ENCODE measurements around the gene DNAH3.
"Not testable (repeated sequence)": the region's sequence is repeated elsewhere in the genome, so short reads cannot be mapped to it uniquely, and the experiment has no call there.

The DNAH3 gene

DNA sequence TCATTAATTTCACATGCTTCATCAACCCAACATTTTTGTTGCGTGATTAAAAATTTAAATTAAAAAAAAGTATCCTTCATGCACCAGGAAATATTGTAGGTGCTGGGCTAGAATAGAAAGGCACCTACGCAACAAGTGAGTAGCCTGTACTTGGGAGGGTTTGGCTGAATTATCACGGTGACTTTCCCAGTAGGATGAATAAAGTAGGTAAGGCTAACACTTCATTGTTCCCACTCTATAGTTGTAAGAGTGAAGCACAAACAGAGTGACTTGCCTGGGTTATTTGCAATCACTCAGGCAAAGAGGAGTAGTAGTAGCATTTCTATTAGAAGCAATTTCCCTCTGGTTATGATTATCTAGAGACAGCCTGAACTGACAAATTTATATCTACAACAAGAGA is 62.5 kb downstream of the DNAH3 start:
- H3K9me3 Mint-ChIP-seq = no peaks in the 10 kb centered on the region
- H3K4me3 Mint-ChIP-seq = no peak overlapping the region
- H3K27me3 Mint-ChIP-seq = peaks cover 3% of the 10 kb centered on the region
- H3K27ac Mint-ChIP-seq = no peak overlapping the region
- H3K36me3 Mint-ChIP-seq (ENCODE audit: low read depth) = no peaks in the 10 kb centered on the region
- no peaks in the 10 kb centered on the region for H3K4me1 Mint-ChIP-seq (ENCODE audit: low read depth)
- intact Hi-C loops (cut with micrococcal nuclease) = no loop called here

DNA sequence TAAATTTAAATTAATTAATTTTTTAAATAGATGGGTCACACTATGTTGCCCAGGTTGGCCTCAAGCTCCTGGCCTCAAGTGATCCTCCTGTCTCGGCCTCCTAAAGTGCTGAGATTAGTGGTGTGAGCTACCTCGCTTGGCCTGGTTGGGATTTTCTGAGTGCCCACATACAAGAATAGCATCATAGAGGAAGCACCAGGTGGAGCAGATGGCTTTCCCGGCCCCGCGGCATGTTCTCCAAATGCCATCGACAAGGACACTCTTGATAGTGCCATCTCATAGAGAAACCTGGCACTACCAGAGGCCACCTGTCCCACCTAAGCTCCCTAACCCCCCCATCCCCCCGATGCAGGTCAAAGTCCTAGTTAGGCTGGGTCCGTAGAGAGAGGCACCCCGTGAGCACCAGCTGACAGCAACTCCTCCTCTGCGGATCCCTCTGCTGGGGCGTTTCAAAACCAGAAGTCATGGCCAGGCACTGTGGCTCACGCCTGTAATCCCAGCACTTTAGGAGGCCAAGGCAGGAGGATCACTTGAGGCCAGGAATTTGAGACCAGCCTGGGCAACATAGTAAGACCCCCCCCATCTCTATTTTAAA is 65.9 kb downstream of the DNAH3 start:
- H3K4me3 Mint-ChIP-seq = no peak overlapping the region
- H3K27me3 Mint-ChIP-seq = no peaks in the 10 kb centered on the region
- H3K4me1 Mint-ChIP-seq (ENCODE audit: low read depth) = no peaks in the 10 kb centered on the region
- H3K36me3 Mint-ChIP-seq (ENCODE audit: low read depth) = no peaks in the 10 kb centered on the region
- no peak overlapping the region for H3K27ac Mint-ChIP-seq
- H3K9me3 Mint-ChIP-seq = no peaks in the 10 kb centered on the region
- intact Hi-C loops (cut with micrococcal nuclease) = no loop called here

DNA sequence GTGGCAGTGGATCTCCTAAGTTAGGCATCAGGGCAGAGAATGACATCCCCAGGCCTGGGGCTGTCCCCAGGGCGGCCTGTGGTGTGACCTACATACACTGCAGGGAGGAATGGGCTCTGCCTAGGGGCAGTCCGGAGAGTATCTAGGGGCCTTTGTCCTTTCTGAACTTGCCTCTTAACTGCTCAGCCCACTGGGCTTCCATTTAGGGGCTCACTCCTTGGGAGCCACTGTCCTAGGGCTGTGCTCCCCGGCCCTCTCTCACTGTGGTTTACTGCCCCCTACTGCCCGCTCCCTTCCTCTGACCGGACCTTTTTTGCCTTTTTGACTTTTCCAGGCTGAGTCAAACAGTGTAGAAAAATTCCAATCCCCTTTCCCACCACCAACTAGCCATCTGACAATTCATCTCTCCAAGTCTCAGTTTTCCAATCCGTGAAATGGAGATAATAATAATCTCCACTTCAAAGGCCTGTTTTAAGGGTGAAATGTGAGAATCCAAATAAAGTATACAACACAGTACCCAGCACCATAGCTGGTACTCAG is 66.8 kb downstream of the DNAH3 start:
- intact Hi-C loops (cut with micrococcal nuclease) = loop anchor here (1.0 kb wide), 2 partner anchors 233 to 284 kb away; no protein-coding TSS in a partner anchor
- Mint-ChIP-seq H3K4me1 (ENCODE audit: low read depth) (no peaks in the 10 kb centered on the region), H3K36me3 (ENCODE audit: low read depth) (no peaks in the 10 kb centered on the region), H3K27me3 (no peaks in the 10 kb centered on the region), H3K4me3 (no peak overlapping the region), H3K27ac (no peak overlapping the region), H3K9me3 (no peaks in the 10 kb centered on the region)

DNA sequence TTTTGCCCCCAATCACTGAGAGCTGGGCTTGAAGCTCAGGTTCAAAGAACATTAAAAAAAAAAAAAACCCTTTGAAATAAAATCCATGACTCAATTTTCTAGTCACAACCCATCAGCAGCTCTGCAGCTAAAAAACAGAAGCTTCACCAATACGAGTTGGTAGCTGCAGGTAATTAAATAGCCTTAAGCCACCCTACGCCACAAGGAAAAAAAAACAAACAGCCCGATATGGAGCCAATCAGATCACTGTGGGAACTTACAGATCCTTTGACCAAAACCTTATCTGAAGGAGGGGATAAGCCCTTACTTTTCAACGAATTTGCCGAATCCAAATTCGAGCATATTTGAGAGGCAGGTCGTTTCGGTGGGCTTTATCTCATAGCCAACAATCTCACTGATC is 69.3 kb downstream of the DNAH3 start:
- intact Hi-C loops (cut with micrococcal nuclease) = no loop called here
- no peaks in the 10 kb centered on the region for H3K36me3 Mint-ChIP-seq (ENCODE audit: low read depth)
- H3K4me3 Mint-ChIP-seq = no peak overlapping the region
- H3K27ac Mint-ChIP-seq = no peak overlapping the region
- H3K9me3 Mint-ChIP-seq = no peaks in the 10 kb centered on the region
- H3K4me1 Mint-ChIP-seq (ENCODE audit: low read depth) = no peaks in the 10 kb centered on the region
- no peaks in the 10 kb centered on the region for H3K27me3 Mint-ChIP-seq

DNA sequence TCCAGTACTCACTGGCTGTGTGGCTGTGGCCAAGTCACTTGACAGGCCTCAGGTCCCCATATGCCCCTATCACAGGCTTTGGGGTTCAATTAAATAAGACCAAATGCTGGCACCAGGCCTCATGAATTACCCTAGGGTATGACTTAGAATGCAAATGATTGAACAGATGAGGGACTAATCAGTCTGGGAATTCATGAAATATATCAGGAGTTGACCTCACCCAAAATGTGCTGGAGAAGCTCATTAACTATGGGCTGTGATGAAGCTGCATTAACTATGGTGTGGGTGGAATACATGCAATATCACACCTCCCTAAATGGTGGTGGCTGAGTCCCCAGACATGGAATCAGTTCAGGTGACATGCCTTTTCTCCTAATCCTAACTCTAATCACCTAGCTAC is 72.1 kb downstream of the DNAH3 start:
- intact Hi-C loops (cut with micrococcal nuclease) = no loop called here
- Mint-ChIP-seq H3K4me3 (no peak overlapping the region), H3K4me1 (ENCODE audit: low read depth) (no peaks in the 10 kb centered on the region), H3K27ac (no peak overlapping the region), H3K27me3 (no peaks in the 10 kb centered on the region), H3K9me3 (no peaks in the 10 kb centered on the region), H3K36me3 (ENCODE audit: low read depth) (no peaks in the 10 kb centered on the region)

DNA sequence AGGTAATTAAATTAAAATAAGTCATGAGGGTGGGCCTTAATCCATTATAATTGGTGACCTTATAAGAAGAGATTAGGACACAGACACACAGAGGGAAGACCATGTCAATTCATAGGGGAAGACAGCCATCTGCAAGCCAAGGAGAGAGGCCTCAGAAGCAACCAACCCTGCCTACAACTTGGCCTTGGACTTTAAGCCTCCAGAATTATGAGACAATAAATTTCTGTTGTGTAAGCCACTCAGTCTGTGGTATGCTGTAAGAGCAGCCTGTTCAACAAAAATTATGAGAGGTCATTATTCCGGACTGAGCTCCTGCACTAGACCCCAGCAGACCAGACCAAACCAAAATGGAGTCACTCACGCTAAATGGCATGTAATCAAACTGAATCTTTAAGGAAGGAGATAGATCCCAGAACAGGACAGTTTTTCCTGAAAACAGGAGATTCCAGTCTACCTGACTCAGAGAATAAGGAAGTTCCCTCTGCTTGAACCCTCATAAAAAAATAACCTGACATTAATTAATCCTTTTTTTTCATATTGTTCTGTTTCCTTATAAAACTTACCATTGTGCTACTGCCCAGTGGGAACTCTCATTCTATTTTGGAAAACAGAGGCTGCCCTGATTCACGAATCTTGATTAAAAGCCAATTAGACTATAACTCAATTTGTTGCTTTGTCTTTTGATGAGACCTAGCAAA is 74.3 kb downstream of the DNAH3 start:
- Mint-ChIP-seq H3K27ac (no peak overlapping the region), H3K27me3 (no peaks in the 10 kb centered on the region), H3K4me3 (no peak overlapping the region), H3K4me1 (ENCODE audit: low read depth) (no peaks in the 10 kb centered on the region), H3K9me3 (no peaks in the 10 kb centered on the region), H3K36me3 (ENCODE audit: low read depth) (no peaks in the 10 kb centered on the region)
- intact Hi-C loops (cut with micrococcal nuclease) = no loop called here

DNA sequence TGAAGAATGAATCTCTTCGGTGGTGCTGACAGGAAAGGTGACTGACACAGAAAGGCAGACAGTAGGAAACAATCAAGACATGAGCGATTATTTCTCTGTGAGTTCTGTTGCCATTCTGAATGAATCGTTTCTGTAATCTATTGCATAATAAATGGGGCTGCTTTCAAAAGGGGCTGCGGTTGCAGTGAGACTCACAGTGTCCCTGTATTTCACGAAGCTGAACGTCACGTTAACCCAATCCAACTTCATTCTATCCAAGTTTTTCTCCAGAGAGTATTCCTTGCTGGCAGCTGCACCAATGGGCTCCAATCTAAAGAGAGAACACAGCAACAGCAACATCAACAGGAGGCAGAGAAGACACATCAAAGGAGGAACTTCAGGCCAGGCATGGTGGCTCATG is 75.4 kb downstream of the DNAH3 start:
- no peaks in the 10 kb centered on the region for H3K27me3 Mint-ChIP-seq

DNA sequence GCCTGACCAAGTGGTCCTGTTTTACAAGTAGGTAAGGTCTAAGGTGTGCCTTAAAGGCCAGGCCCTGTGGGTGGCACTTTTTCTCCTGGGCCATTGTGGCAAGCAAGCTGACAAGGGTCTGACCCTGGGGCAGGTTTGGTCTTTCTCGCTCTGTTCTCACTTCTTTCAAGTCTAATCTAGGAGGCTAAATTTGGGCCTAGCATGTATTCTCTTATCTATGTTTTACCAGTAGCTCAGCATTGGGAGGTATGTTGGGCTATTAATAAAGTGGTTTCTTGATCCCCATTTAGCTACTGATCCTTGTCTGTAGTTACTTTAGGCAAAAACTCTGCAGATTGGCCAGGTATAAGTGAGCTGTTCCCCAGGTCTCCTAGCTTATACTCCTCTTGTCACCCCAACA is 77.7 kb downstream of the DNAH3 start:
- no peaks in the 10 kb centered on the region for H3K9me3 Mint-ChIP-seq
- H3K36me3 Mint-ChIP-seq (ENCODE audit: low read depth) = no peaks in the 10 kb centered on the region
- intact Hi-C loops (cut with micrococcal nuclease) = no loop called here
- H3K27me3 Mint-ChIP-seq = no peaks in the 10 kb centered on the region
- no peak overlapping the region for H3K27ac Mint-ChIP-seq
- H3K4me3 Mint-ChIP-seq = no peak overlapping the region
- no peaks in the 10 kb centered on the region for H3K4me1 Mint-ChIP-seq (ENCODE audit: low read depth)

More for the DNA sequence above, 75.4 kb downstream of the DNAH3 start:
- H3K4me1 Mint-ChIP-seq (ENCODE audit: low read depth) = no peaks in the 10 kb centered on the region
- no peaks in the 10 kb centered on the region for H3K9me3 Mint-ChIP-seq
- no peak overlapping the region for H3K4me3 Mint-ChIP-seq
- intact Hi-C loops (cut with micrococcal nuclease) = no loop called here
- no peak overlapping the region for H3K27ac Mint-ChIP-seq
- no peaks in the 10 kb centered on the region for H3K36me3 Mint-ChIP-seq (ENCODE audit: low read depth)

DNA sequence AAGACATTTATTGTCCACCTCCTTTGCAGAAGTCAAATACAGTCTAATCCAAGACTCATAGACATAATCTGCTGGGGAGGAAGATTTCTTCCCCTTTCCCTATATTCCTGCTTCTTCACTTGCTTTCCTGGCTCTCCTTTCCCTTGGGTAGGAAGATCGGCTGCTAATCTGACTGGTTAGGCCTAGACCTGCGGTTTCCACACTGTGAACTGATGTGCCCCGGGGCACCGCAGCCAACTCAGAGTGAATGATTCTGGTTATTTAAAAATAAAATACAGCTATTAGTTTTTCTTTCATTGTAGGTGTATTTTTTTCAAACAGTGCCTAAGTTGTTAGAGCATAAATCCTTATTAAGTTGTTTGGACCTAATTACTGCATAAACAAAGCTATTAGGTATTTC is 78.9 kb downstream of the DNAH3 start:
- intact Hi-C loops (cut with micrococcal nuclease) = no loop called here
- Mint-ChIP-seq H3K36me3 (ENCODE audit: low read depth) (no peaks in the 10 kb centered on the region), H3K9me3 (no peaks in the 10 kb centered on the region), H3K27me3 (no peaks in the 10 kb centered on the region), H3K4me1 (ENCODE audit: low read depth) (no peaks in the 10 kb centered on the region), H3K4me3 (no peak overlapping the region), H3K27ac (no peak overlapping the region)

DNA sequence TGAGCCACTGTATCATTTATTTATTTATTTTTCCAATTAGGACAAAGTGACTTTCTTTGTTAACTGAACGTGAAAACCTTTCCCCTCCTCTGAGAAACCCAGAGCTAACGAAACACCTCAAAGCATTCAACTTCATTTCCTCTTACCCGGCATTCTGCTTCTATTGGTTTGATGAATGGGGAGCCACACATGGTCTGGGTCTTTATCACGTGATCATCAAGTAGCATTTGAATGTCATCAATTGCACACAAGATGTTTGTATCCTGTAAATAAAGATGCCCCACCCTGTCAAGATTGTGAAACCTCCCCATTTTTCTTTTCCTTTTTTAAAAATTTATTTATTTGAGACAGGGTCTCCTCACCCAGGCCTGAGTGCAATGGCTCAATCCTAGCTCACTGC is 80.1 kb downstream of the DNAH3 start:
- Mint-ChIP-seq H3K4me1 (ENCODE audit: low read depth) (no peaks in the 10 kb centered on the region), H3K4me3 (no peak overlapping the region), H3K27me3 (no peaks in the 10 kb centered on the region), H3K36me3 (ENCODE audit: low read depth) (no peaks in the 10 kb centered on the region), H3K27ac (no peak overlapping the region), H3K9me3 (no peaks in the 10 kb centered on the region)
- intact Hi-C loops (cut with micrococcal nuclease) = no loop called here

DNA sequence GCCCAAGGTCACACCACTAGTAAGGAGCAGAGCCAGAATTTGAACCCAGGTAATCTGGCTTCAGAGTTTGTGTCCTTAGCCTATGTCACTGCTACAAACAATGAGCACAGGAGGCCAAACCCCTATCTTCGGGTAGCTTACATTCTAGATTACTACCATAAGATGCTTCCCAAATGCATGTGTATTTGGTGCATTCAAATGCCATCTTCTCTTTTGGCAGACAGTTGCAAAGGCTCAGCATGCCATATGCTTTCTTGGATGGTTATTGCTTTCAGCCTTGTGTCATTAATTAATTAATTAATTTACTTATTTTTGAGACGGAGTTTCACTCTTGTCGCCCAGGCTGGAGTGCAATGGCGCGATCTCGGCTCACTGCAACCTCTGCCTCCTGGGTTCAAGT is 80.7 kb downstream of the DNAH3 start:
- H3K36me3 Mint-ChIP-seq (ENCODE audit: low read depth) = no peaks in the 10 kb centered on the region
- intact Hi-C loops (cut with micrococcal nuclease) = no loop called here
- no peak overlapping the region for H3K27ac Mint-ChIP-seq
- H3K4me3 Mint-ChIP-seq = no peak overlapping the region
- no peaks in the 10 kb centered on the region for H3K27me3 Mint-ChIP-seq
- no peaks in the 10 kb centered on the region for H3K9me3 Mint-ChIP-seq
- no peaks in the 10 kb centered on the region for H3K4me1 Mint-ChIP-seq (ENCODE audit: low read depth)

DNA sequence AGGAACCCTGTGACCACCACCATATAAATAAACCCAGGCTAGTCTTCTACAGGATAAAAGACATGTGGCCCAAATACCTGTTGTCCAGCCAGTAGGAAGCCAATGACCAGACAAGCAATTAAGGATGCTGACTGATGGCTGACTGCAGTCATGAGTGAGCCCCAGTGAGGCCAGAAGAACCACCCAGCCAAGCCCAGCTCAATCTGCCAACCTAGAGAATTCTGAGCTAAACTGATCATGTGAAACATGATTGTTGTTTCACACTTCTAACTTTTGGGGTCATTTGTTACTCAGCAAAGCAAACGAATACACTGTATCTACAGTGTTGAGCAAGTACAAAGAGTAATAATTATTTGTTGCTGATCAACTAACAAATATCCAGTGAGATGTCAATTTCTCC is 86.4 kb downstream of the DNAH3 start:
- no peaks in the 10 kb centered on the region for H3K27me3 Mint-ChIP-seq
- no peaks in the 10 kb centered on the region for H3K4me1 Mint-ChIP-seq (ENCODE audit: low read depth)
- intact Hi-C loops (cut with micrococcal nuclease) = no loop called here
- H3K36me3 Mint-ChIP-seq (ENCODE audit: low read depth) = no peaks in the 10 kb centered on the region
- H3K27ac Mint-ChIP-seq = no peak overlapping the region
- H3K9me3 Mint-ChIP-seq = no peaks in the 10 kb centered on the region
- no peak overlapping the region for H3K4me3 Mint-ChIP-seq

DNA sequence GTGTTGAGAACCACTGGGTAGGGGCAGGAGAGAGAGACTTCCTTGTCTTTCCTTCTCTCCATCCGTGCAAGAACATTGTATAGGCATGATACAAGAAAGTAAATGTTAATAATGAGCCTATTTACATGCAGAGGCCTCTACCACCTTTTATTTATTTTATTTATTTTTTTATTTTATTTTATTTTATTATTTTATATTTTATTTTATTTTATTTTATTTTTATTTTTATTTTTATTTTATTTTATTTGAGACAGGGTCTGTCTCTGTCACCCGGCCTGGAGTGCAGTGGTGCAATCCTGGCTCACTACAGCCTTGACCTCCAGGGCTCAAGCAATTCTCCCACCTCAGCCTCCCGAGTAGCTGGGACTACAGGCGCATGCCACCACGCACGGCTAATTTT is 87.3 kb downstream of the DNAH3 start:
- H3K9me3 Mint-ChIP-seq; H3K27ac Mint-ChIP-seq; H3K36me3 Mint-ChIP-seq (ENCODE audit: low read depth); H3K27me3 Mint-ChIP-seq; intact Hi-C loops (cut with micrococcal nuclease); H3K4me3 Mint-ChIP-seq; H3K4me1 Mint-ChIP-seq (ENCODE audit: low read depth): not testable (repeated sequence)

DNA sequence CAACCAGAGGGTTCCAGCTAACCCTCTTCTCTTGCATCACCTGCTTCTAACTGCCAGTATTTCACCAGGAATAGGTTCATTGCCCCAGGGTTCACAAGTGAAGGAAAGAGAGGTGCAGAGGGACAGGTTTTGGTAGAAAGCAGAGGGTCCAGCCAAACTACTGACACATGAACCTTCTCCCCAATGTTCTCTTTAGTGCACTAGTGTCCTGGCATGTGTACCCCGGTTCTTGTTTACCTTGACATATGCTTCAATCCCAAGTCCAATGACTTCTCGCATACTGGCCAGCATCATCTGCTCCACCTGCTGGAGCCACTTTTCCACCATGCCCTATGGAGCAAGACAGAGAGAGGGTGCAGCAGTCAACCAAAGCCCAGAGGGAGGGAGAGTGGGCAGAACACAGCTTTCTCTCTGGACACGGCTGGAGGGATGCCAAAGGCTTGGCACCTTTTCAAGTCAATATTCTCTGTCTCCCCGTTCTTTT is 90.6 kb downstream of the DNAH3 start:
- Mint-ChIP-seq H3K27me3 (peaks cover 13% of the 10 kb centered on the region), H3K4me3 (no peak overlapping the region), H3K4me1 (ENCODE audit: low read depth) (no peaks in the 10 kb centered on the region), H3K36me3 (ENCODE audit: low read depth) (no peaks in the 10 kb centered on the region), H3K9me3 (no peaks in the 10 kb centered on the region), H3K27ac (no peak overlapping the region)
- intact Hi-C loops (cut with micrococcal nuclease) = no loop called here

DNA sequence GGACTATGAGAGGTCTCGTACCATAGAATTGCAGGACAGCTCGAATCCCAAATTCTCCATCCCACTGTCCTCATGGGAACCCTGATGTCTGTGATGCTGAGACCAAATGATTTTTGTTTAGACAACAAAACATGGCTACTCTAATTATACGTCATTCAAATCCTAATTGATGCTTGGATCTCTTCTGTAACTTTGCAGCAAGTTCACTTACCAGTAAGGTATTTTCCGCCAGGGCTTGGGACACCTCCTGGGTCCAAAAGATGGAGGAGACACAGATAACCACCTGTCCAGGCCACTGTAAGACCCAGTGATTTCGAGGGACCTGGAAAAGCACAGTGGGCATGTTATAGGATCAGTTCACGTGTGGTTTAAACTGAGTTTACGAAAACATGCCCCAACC is 92.8 kb downstream of the DNAH3 start:
- no peaks in the 10 kb centered on the region for H3K36me3 Mint-ChIP-seq (ENCODE audit: low read depth)
- intact Hi-C loops (cut with micrococcal nuclease) = no loop called here
- H3K9me3 Mint-ChIP-seq = no peaks in the 10 kb centered on the region
- no peak overlapping the region for H3K27ac Mint-ChIP-seq
- peaks cover 14% of the 10 kb centered on the region for H3K27me3 Mint-ChIP-seq
- no peaks in the 10 kb centered on the region for H3K4me1 Mint-ChIP-seq (ENCODE audit: low read depth)
- no peak overlapping the region for H3K4me3 Mint-ChIP-seq

Data from dendritic cell treated with granulocyte-macrophage colony-stimulating factor and Interleukin-4, amounts not matched to agents 40 ng/mL and 50 ng/mL, for 4 days (primary cell).